Naive B cell (primary cell): ENCODE data around the gene TOR1AIP1. TPM values are rescaled to one million over a fixed set of nuclear protein-coding genes. Genes with fewer than 3 reads are reported as not detected.
A peak's percentile ranks its signal among the peaks of the same experiment; 100 is the strongest.

ENCODE experiments used
- ATAC-seq, 2 donors: fragments of 150-1000 bp; cut with Tn5 transposase; 2 replicates each; pipeline ENCODE4 v1.10.0; 2021; ENCODE audit warnings: low read depth in 2 of 2, mild to moderate bottlenecking in 2 of 2, moderate library complexity in 2 of 2
- DNase-seq: peaks from one replicate; pipeline ENCODE4 v3.0.0; 2022
- H3K27ac Mint-ChIP-seq, 6 donors: one replicate each; pipeline ENCODE4 v1.8.0; 2020 to 2022; ENCODE audit warnings: mild to moderate bottlenecking in 6 of 6, mixed read lengths in 6 of 6, moderate library complexity in 5 of 6, inconsistent platforms in 2 of 6
- H3K27me3 Mint-ChIP-seq, 3 donors: one replicate each; pipeline ENCODE4 v1.8.0; 2021 to 2022; ENCODE audit warnings: mixed read lengths in 3 of 3, mild to moderate bottlenecking in 1 of 3
- H3K36me3 Mint-ChIP-seq, 2 donors: one replicate each; pipeline ENCODE4 v1.8.0; 2020 to 2022; ENCODE audit warnings: mixed read lengths in 2 of 2, inconsistent platforms in 1 of 2, mild to moderate bottlenecking in 1 of 2
- H3K4me1 Mint-ChIP-seq, 3 donors: one replicate each; pipeline ENCODE4 v1.8.0; 2020 to 2022; ENCODE audit warnings: mixed read lengths in 3 of 3, inconsistent platforms in 1 of 3, mild to moderate bottlenecking in 1 of 3, moderate library complexity in 1 of 3
- H3K4me3 Mint-ChIP-seq, 8 donors: one replicate each; pipeline ENCODE4 v1.8.0; 2020 to 2022; ENCODE audit warnings: mild to moderate bottlenecking in 8 of 8, mixed read lengths in 8 of 8, moderate library complexity in 8 of 8, inconsistent platforms in 2 of 8
- H3K9me3 Mint-ChIP-seq, 7 donors: one replicate each; pipeline ENCODE4 v1.8.0; 2020 to 2022; ENCODE audit warnings: mixed read lengths in 7 of 7, mild to moderate bottlenecking in 5 of 7, inconsistent platforms in 2 of 7, moderate library complexity in 1 of 7
- polyA plus RNA-seq, 6 donors: library from polyadenylated mRNA; unstranded; fragments of 300-500 nt; fragmentation: Illumina TruSeq; gene quantifications; one replicate each; pipeline ENCODE4 v1.2.3, GENCODE V29; 2021; ENCODE audit warnings: low read depth in 6 of 6

TOR1AIP1 gene
- polyA plus RNA-seq, 6 donors from 2014 or later: 60.6 to 89.2 (median 71.2) TPM

- no peak for ATAC-seq
- peaks cover 6 to 7% of the 10 kb centered on the region in 2 donors for H3K36me3 Mint-ChIP-seq
- no peak overlapping the region for H3K4me3 Mint-ChIP-seq
- no peaks in the 10 kb centered on the region for H3K27me3 Mint-ChIP-seq
- no peaks in the 10 kb centered on the region for H3K9me3 Mint-ChIP-seq
- H3K27ac Mint-ChIP-seq: peak overlapping the region in 1 of 6 donors; percentile 57
- DNase-seq: no peak
- H3K4me1 Mint-ChIP-seq: peaks cover 19 to 51% (median 45%) of the 10 kb centered on the region in 3 donors
These were observed 11.2 kb upstream of the TOR1AIP1 start for GRCh38 chr1:179870870-179871269.

GRCh38 chr1:179871940-179872339 is 10.1 kb upstream of the TOR1AIP1 start:
- no peak for DNase-seq
- no peak overlapping the region for H3K4me3 Mint-ChIP-seq
- H3K4me1 Mint-ChIP-seq: peaks cover 19 to 61% (median 48%) of the 10 kb centered on the region in 3 donors
- peak overlapping the region in 3 of 6 donors; percentile 32 to 88 (median 42) for H3K27ac Mint-ChIP-seq
- no peak for ATAC-seq
- H3K27me3 Mint-ChIP-seq: no peaks in the 10 kb centered on the region
- no peaks in the 10 kb centered on the region for H3K9me3 Mint-ChIP-seq
- H3K36me3 Mint-ChIP-seq: peaks cover 6 to 7% of the 10 kb centered on the region in 2 donors

- DNase-seq: no peak
- Mint-ChIP-seq H3K36me3 (peaks cover 6 to 7% of the 10 kb centered on the region in 2 donors), H3K27me3 (no peaks in the 10 kb centered on the region), H3K4me3 (peak overlapping the region in 1 of 8 donors; percentile 40), H3K9me3 (no peaks in the 10 kb centered on the region), H3K4me1 (peaks cover 19 to 64% (median 43%) of the 10 kb centered on the region in 3 donors), H3K27ac (peak overlapping the region in 4 of 6 donors; percentile 32 to 88 (median 43))
- peak; percentile 39 to 46 for ATAC-seq
These were observed 9.5 kb upstream of the TOR1AIP1 start for GRCh38 chr1:179872558-179872957.

- Mint-ChIP-seq H3K27me3 (no peaks in the 10 kb centered on the region), H3K9me3 (no peaks in the 10 kb centered on the region), H3K4me3 (peak overlapping the region in 1 of 8 donors; percentile 18), H3K4me1 (peaks cover 22 to 69% (median 41%) of the 10 kb centered on the region in 3 donors), H3K36me3 (peaks cover 6 to 7% of the 10 kb centered on the region in 2 donors), H3K27ac (peak overlapping the region in 3 of 6 donors; percentile 26 to 62 (median 44))
- ATAC-seq (no peak), DNase-seq (no peak)
These were observed 8.6 kb upstream of the TOR1AIP1 start for GRCh38 chr1:179873438-179873851.

- Mint-ChIP-seq H3K27me3 (no peaks in the 10 kb centered on the region), H3K4me3 (peak overlapping the region in 2 of 8 donors; percentile 21 to 97), H3K36me3 (peaks cover 6 to 7% of the 10 kb centered on the region in 2 donors), H3K4me1 (peaks cover 29 to 65% (median 41%) of the 10 kb centered on the region in 3 donors), H3K27ac (no peak overlapping the region), H3K9me3 (no peaks in the 10 kb centered on the region)
- ATAC-seq (no peak), DNase-seq (no peak)
These were observed 6.3 kb upstream of the TOR1AIP1 start for GRCh38 chr1:179875596-179876299.

GRCh38 chr1:179876300-179876715 is 5.8 kb upstream of the TOR1AIP1 start:
- Mint-ChIP-seq H3K27me3 (no peaks in the 10 kb centered on the region), H3K27ac (peak overlapping the region; percentile 4 to 88 (median 32)), H3K4me3 (peak overlapping the region; percentile 61 to 99 (median 96)), H3K36me3 (peaks cover 6 to 7% of the 10 kb centered on the region in 2 donors), H3K9me3 (no peaks in the 10 kb centered on the region), H3K4me1 (peaks cover 29 to 60% (median 40%) of the 10 kb centered on the region in 3 donors)
- ATAC-seq: no peak
- DNase-seq: no peak

GRCh38 chr1:179877586-179878265 is 4.4 kb upstream of the TOR1AIP1 start, which contains the start of gene TOR1AIP2:
Gene TOR1AIP2, minus strand, starts transcription at chr1:179877803. Its CDS starts 25,138 bp downstream, at chr1:179852665.
- ATAC-seq (peak; percentile 51 to 55), DNase-seq (peak; percentile 74)
- H3K36me3 Mint-ChIP-seq: peaks cover 6 to 7% of the 10 kb centered on the region in 2 donors
- peak within 1 kb of the TSS; percentile 84 to 99 (median 96) for H3K4me3 Mint-ChIP-seq
- peak within 1 kb of the TSS; percentile 62 to 98 (median 92) for H3K27ac Mint-ChIP-seq
- no peaks in the 10 kb centered on the region for H3K9me3 Mint-ChIP-seq
- H3K27me3 Mint-ChIP-seq: no peaks in the 10 kb centered on the region
- peaks cover 34 to 57% (median 38%) of the 10 kb centered on the region in 3 donors for H3K4me1 Mint-ChIP-seq

- no peaks in the 10 kb centered on the region for H3K9me3 Mint-ChIP-seq
- H3K4me1 Mint-ChIP-seq: peaks cover 24 to 54% (median 35%) of the 10 kb centered on the region in 3 donors
- H3K27me3 Mint-ChIP-seq: no peaks in the 10 kb centered on the region
- ATAC-seq (no peak), DNase-seq (no peak)
- no peaks in the 10 kb centered on the region for H3K36me3 Mint-ChIP-seq
- peak overlapping the region in 2 of 6 donors; percentile 13 to 14 for H3K27ac Mint-ChIP-seq
- peak overlapping the region in 1 of 8 donors; percentile 71 for H3K4me3 Mint-ChIP-seq
These were observed 2.3 kb upstream of the TOR1AIP1 start for GRCh38 chr1:179879797-179880196.

GRCh38 chr1:179881642-179882252 is 338 bp upstream of the TOR1AIP1 start:
- ATAC-seq (no peak), DNase-seq (no peak)
- Mint-ChIP-seq H3K36me3 (no peaks in the 10 kb centered on the region), H3K27me3 (no peaks in the 10 kb centered on the region), H3K4me3 (peak overlapping the region; percentile 92 to 99 (median 96)), H3K27ac (peak overlapping the region; percentile 99 to 100 (median 100)), H3K9me3 (no peaks in the 10 kb centered on the region), H3K4me1 (peaks cover 24 to 49% (median 34%) of the 10 kb centered on the region in 3 donors)

GRCh38 chr1:179883040-179883744 is 1.1 kb downstream of the TOR1AIP1 start:
- ATAC-seq: peak; percentile 16 to 29
- H3K36me3 Mint-ChIP-seq: no peaks in the 10 kb centered on the region
- H3K9me3 Mint-ChIP-seq: no peaks in the 10 kb centered on the region
- DNase-seq: no peak
- peak overlapping the region; percentile 99 to 100 (median 100) for H3K27ac Mint-ChIP-seq
- peak overlapping the region; percentile 92 to 99 (median 96) for H3K4me3 Mint-ChIP-seq
- H3K4me1 Mint-ChIP-seq: peaks cover 26 to 52% (median 40%) of the 10 kb centered on the region in 3 donors
- no peaks in the 10 kb centered on the region for H3K27me3 Mint-ChIP-seq

- ATAC-seq: no peak
- H3K27ac Mint-ChIP-seq: peak overlapping the region; percentile 99 to 100 (median 100)
- H3K4me1 Mint-ChIP-seq: peaks cover 26 to 53% (median 41%) of the 10 kb centered on the region in 3 donors
- no peaks in the 10 kb centered on the region for H3K36me3 Mint-ChIP-seq
- no peaks in the 10 kb centered on the region for H3K27me3 Mint-ChIP-seq
- DNase-seq: peak; percentile 50
- H3K4me3 Mint-ChIP-seq: peak overlapping the region; percentile 92 to 99 (median 96)
- H3K9me3 Mint-ChIP-seq: no peaks in the 10 kb centered on the region
These were observed 1.7 kb downstream of the TOR1AIP1 start for GRCh38 chr1:179883745-179884138.

GRCh38 chr1:179888071-179888470 is 6.0 kb downstream of the TOR1AIP1 start:
- ATAC-seq (peak; percentile 57), DNase-seq (peak; percentile 27)
- Mint-ChIP-seq H3K9me3 (no peaks in the 10 kb centered on the region), H3K4me3 (peak overlapping the region; percentile 44 to 87 (median 76)), H3K27ac (peak overlapping the region; percentile 10 to 94 (median 56)), H3K36me3 (no peaks in the 10 kb centered on the region), H3K27me3 (no peaks in the 10 kb centered on the region), H3K4me1 (peaks cover 10 to 63% (median 37%) of the 10 kb centered on the region in 3 donors)
